Activated CD4-positive, alpha-beta T cell treated with anti-CD3 and anti-CD28 coated beads for 4 hours (primary cell): ENCODE data around the gene C14orf180.
"Not testable (repeated sequence)": the region's sequence is repeated elsewhere in the genome, so short reads cannot be mapped to it uniquely, and the experiment has no call there.

ENCODE experiments used
- DNase-seq, 2 donors: peaks; one replicate each; pipeline ENCODE4 v3.0.0-alpha.2; 2020

The C14orf180 gene

DNA sequence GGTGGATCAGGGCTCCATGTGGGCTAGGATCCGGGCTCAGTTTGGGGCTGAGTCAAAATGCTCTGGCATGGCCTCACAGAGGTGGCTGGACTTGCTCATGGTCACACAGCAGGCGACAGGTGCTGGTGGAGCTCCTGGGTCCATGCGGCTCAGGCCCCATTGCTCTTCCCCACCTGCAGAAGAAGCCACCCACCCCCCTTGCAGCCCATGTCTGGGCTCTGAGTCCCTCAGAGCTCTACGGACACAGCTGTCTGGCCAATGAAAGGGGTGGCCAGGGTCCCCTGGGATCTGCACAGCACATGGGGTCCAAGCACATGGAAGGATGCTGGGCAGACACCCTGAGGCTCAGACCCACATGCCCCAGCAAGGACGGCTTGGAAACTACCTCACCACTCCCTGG, 17.0 kb upstream of the C14orf180 start:
- DNase-seq, result no peak

DNA sequence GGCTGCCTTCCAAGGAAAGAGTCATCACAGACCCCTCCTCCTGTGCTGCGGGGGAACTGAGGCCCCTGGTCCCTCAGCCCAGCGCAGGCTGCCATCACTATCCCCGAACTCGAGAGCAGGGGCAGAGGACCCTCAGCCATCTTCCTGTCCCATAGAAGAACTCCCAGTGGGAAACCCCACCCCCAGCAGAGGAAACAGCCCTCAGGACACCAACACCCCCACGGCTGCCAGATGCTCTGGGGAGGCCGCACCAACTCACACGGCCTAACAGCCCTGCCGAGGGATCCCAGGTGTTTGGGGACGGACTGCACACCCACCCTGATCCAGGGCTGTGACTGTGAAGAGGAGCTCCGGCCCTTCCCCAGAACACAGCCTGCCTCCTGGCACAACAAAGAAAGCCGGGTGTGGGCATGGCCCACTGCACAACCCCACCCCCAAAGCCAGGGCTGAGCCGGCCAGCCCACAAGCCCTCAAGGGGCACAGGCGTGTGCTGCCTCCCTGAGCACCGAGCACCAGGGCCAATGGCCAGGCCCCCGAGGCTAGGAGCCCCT, 16.3 kb upstream of the C14orf180 start:
- no peak for DNase-seq

DNA sequence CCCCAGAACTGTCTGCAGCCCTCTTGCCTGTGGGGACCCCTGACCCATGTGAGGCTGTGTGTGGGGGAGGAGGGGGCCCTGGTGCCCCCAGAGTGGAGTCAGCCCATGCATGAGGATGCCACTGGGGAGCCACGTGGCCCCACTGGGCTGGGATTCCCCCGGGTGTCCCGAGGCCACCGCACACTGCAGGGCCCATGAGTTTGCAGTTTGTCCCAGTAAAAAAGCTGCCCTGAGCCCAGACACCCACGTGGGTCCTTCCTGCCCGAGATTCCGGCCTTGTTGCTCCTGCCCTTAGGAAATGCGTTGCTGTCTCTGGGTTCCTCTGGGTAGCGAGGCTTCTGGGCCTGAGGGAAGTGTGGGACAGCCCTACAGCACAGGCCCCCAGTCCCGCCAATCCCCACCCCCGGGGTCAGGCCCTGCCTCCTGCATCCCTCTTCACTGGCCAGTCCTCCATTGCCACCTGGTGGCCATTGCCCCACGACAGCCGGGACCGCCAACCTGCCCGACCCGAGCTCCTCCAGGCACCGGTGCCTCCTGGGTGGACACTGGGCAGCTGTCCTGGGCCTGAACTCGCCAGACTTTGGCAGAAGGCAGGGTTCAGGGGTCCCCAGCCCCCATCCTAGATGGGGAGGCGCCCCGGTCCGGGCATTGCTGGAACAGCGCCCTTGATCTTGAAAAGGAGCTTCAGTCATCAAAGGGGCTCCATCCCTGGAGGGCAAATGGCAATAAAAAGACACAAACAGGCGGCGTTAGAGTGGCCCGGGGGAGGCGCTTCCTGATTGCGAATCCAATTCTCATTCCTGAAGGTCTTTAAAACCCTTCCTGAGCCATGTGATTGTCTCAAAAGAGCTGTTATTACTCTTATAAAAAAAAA, 15.6 kb upstream of the C14orf180 start:
- peak; percentile 58 to 69 for DNase-seq

- no peak for DNase-seq
These were observed 14.6 kb upstream of the C14orf180 start for GRCh38 chr14:104564744-104565679.

GRCh38 chr14:104567141-104567956, 12.2 kb upstream of the C14orf180 start:
- DNase-seq, result no peak

DNA sequence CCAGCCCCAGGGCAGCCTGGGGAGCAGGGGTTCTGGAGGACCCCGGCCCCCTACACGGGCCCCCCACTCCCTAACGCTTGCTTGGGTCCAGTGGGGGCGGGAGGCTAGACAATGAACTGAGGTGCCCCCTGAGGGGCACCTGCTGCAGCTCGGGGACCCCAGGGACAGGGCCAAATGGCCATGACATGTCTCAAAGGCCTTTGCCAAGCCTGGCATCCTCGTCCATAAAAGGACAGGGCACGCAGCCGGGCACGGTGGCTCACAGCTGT, 11.7 kb upstream of the C14orf180 start:
- DNase-seq, result no peak

DNA sequence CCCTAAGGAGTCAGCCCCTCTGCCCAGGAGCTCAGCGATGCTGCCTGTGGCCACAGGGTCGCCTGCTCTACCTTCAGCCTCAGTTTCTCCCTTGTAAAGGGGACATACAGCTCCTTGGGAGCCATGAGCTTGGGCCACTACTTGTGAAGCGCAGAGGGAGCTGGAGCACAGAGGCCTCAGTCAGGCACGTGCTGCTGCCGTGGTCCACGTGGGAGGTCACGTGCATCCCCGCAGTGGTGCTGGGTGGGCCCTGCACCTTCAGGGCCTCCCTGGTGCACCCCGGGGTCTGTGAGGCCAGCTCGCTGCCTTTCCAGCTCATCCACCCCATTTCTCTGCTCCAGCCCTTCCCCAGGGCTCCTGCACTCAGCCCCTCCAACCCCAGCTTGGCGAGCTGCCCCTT, 10.9 kb upstream of the C14orf180 start:
- DNase-seq, result no peak

DNA sequence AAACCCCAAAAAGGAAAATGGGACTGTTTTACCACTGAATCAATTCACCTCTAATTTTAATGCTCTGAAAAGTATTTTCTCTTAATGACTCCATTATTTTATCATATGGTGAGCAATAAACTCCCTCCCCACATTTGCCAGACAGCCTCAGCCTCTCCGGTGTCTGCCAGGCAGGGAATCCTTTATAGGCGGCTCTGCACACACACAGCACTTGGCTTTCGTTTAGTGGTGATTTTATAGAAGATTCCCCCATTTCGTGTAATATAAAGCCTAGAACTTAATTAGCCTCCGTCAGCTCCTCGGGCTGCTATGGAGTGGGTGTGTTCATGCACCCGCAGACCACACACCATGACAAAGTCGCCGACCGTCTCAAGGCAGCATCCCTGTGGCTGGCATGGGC, 10.1 kb upstream of the C14orf180 start:
- no peak for DNase-seq

DNA sequence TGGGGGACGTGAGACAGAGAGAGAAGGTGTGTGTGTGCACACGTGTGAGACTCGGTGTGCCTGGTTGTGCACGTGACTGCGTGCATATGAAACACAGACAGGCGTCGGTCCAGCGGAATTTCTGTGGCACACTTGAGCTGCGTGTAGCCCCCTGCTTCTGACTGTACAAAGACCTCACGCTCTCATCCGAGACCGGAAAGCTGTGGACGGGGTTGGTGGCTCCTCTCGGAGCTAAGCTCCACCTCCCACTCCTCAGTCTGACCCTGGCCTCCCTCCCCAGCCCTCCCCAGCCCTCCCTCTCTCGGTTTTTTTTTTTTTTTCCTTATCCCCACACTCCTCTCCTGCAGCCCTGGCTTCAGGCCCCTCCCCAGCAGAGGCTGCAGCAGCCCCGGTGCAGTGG, 8.3 kb upstream of the C14orf180 start:
- DNase-seq, result no peak

DNA sequence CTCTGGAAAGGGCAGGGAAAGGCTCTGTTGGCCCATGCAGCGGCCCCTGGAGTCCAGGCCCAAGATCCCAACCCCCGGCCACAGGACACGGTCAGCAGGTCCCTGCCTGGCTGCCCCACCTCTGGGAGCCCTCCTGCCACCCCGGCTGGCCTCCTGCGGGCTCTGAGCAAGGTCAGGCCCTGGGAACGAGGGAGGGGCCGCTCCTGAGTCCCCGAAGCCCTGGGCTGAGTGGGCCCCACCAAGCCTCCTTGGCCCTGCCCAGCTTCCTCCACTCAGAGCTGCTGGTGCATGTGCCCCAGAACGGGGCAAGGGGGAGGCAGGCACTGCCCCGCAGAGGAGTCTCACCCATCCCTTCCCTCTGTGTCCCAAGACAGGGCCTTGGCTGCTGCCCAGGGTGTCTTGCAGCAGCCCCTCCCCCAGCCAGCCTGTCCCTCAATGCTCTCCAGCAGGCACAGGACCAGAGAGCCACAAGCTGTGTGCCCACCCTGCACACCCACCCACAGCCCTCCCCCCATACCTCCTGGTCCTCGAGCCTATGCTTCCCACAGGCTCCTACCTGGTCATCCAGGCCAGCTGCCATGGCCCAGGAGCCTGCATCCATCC, 7.4 kb upstream of the C14orf180 start:
- no peak for DNase-seq

DNA sequence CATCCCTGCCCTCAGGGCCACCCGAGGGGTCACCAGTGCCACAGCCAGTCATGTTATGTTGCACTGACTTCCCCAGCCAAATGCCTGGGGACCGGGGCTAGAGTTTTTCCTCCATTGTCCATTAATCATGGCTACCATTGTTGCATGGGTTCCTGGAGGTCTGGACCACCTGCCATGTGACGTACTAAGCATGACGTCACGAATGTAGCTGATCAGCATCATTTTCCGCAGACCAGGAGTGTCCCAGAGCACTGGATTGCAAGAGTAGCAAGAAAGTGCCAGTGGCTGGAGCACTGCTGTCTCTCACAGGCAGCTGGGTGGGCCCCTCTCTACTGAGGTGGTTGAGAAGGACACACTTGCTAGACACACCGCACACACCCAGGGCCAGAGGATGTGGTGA, 6.9 kb upstream of the C14orf180 start:
- no peak for DNase-seq

DNA sequence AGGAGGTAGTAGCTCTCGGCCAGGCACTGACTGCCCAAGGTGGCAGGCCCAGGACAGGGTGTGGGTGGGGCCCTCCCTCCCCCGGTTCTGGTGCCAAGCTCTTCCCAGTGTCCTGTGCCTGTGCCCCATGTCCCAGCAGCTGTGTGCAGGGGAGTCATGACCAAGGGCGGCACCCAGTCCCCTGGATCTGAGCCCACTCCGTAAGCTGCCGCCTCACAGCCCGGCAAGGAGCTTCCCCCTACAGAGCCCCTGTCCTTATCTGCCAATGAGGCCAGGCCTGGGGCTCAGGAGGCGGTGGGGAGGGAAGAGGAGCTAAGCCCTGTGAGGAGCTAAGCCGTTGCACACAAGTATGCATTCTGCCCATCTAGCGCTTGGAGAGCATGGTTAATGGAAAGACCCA, 5.6 kb upstream of the C14orf180 start:
- no peak for DNase-seq

DNA sequence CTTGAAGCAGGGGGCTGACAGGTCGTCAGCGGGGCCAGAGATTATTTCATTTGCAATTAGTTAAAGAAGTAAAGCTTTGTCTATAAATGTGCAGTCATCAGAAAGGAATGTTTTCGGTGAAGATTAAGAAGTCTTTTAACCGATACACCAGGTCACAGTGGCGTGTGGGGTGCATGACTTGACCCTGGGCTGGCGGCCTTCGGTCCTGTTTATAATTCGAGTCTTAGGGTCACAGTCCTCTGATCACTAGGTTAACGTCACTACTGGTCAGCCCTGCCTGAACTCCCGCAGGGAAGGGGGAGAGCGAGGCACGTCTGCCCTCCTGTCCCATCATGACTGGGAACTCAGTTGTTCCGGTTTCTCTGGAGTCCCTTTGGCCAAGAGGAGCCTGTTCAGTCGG, 5.0 kb upstream of the C14orf180 start:
- no peak for DNase-seq

- DNase-seq, result no peak
These were observed 4.5 kb upstream of the C14orf180 start for GRCh38 chr14:104574978-104575583.

DNA sequence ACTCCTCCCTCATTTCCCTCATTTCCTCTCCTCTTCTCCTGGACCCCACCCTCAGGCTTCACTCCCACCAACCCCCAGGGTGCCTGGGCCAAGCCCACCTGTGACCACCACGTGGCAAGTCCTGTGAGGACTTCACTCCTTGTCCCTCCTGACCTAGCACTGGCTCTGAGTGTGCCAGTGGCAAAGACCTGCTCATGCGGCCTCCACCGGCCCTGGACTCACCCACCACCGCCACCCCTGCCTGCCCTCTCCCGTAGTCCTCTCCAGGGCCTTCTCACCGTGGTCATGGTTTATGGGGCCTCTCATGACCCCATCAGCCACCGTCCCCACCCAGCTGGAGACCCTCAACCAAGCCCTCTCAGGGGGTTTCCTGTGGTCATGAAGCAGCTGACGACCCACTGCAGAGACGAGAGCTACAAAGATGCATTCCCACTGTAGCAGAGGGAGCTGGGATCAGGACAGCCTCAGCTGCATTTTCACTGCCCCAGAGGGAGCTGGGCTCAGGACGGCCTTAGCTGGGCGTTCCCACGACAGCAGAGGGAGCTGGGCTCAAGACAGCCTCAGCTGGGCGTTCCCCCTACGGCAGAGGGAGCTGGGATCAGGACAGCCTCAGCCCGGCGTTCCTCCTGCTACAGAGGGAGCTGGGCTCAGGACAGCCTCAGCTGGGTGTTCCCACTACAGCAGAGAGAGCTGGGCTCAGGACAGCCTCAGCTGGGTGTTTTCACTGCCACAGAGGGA, 3.2 kb upstream of the C14orf180 start:
- no peak for DNase-seq

DNA sequence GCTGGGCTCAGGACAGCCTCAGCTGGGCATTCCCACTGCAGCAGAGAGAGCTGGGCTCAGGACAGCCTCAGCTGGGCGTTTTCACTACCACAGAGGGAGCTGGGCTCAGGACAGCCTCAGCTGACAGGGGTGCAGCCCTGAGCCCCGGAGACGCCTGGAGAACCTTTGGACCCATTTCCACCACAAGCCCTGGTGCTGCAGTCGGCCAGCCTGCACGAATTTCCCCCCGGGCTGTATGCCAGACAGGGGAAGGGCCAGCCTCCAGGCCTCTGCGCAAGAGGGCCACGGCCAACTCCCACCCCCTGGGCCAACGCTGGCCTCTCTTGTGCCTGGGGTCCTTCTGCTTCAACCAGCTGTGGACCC, 2.6 kb upstream of the C14orf180 start:
- no peak for DNase-seq

- DNase-seq, result no peak
These were observed 2.1 kb upstream of the C14orf180 start for GRCh38 chr14:104577426-104577825.

DNA sequence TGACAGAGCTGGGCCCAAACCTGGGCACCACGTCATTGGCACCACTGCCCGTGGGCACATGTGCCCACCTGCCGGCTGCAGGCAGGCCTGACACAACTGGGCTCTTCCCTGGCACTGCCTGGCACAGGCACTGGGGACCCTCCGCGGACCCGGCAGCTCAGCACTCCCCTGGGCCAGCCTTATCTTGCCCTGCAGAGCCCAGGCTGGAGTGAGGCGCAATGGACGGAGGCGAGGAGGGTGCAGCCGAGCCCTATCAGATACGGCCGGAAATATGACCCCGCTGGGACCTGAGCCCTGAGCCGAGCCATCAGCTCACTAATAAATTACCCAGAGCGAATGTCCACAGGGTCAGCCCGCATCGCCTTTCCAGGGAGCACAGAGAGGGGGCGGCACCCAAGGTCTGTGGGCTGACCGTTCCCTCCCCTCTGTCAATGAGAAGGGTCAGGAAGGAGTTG, 1.7 kb upstream of the C14orf180 start:
- DNase-seq, result no peak

- DNase-seq, result no peak
These were observed 1.2 kb upstream of the C14orf180 start for GRCh38 chr14:104578321-104578720.

- DNase-seq, result not testable (repeated sequence)
These were observed 375 bp downstream of the C14orf180 start for GRCh38 chr14:104579939-104580338.

DNA sequence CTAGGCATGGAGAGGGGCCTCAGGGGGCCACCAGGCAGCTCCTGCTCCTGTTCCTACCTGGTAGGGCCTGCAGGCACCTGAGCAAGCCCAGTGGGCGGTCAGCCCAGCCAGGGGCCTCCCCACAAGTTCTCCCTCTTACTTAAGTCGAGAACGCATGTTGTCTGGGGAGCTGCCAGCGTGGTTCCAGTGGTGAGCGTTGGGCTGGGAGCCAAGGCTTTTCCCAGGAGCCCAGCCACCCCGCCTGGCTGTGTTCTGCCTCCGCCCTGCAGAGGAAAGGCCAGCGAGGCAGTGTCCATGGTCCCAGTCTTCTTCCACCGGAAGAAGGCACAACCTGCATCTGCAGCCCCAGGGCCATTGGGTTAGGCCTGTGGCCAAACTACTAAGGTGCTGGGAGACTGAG, 1.4 kb downstream of the C14orf180 start:
- no peak for DNase-seq
